DOHH2 (cell line): ENCODE data around the gene KCP.

Experiments
- H3F3A ChIP-seq: fragments of 200-600 bp; sonication (generic), shearing (Covaris generic); 2 replicates; pipeline ENCODE4 v1.6.0; 2016; ENCODE audit warnings: antibody characterized with exemption, mild to moderate bottlenecking; ENCODE audit not compliant: control insufficient read depth, insufficient read depth
- H3K27ac ChIP-seq: fragments of 200-600 bp; sonication (generic); 2 replicates; pipeline ENCODE4 v1.5.1; 2014; ENCODE audit warnings: low read depth, mild to moderate bottlenecking, low read length, moderate library complexity
- H3K27me3 ChIP-seq: fragments of 200-600 bp; sonication (generic); 2 replicates; pipeline ENCODE4 v1.6.1; 2014; ENCODE audit warnings: mild to moderate bottlenecking, low read length, mixed read lengths; ENCODE audit not compliant: control insufficient read depth
- H3K36me3 ChIP-seq: fragments of 200-600 bp; sonication (generic); 2 replicates; pipeline ENCODE4 v1.6.1; 2014; ENCODE audit warnings: mild to moderate bottlenecking, low read length, moderate library complexity, mixed read lengths; ENCODE audit not compliant: control insufficient read depth
- H3K4me1 ChIP-seq: fragments of 200-600 bp; sonication (generic); 2 replicates; pipeline ENCODE4 v1.6.1; 2014; ENCODE audit warnings: mild to moderate bottlenecking, low read length, mixed read lengths; ENCODE audit not compliant: control insufficient read depth
- H3K4me2 ChIP-seq: fragments of 200-600 bp; sonication (generic); 2 replicates; pipeline ENCODE4 v1.6.0; 2014; ENCODE audit warnings: mild to moderate bottlenecking, low read length, moderate library complexity
- H3K4me3 ChIP-seq: fragments of 200-600 bp; sonication (generic); 2 replicates; pipeline ENCODE4 v1.5.1; 2014; ENCODE audit warnings: mild to moderate bottlenecking, low read length, mixed read lengths
- H3K79me2 ChIP-seq: fragments of 200-600 bp; sonication (generic); 2 replicates; pipeline ENCODE4 v1.6.1; 2014; ENCODE audit warnings: mild to moderate bottlenecking, low read length, mixed read lengths; ENCODE audit not compliant: control insufficient read depth
- H3K9me2 ChIP-seq: fragments of 200-600 bp; sonication (generic); replicated peaks from 2 replicates; pipeline ENCODE4 v1.6.1; 2014; ENCODE audit warnings: mild to moderate bottlenecking, low read length, mixed read lengths; ENCODE audit not compliant: control insufficient read depth
- H3K9me3 ChIP-seq: fragments of 200-600 bp; sonication (generic); 2 replicates; pipeline ENCODE4 v1.6.1; 2014; ENCODE audit warnings: antibody characterized with exemption, low read length, mixed read lengths; ENCODE audit not compliant: control insufficient read depth, insufficient read depth
- H4K20me1 ChIP-seq: fragments of 200-600 bp; sonication (generic); 2 replicates; pipeline ENCODE4 v1.6.0; 2014; ENCODE audit warnings: low read depth, mild to moderate bottlenecking, antibody characterized with exemption, low read length, moderate library complexity; ENCODE audit not compliant: control insufficient read depth, insufficient read depth
- CTCF ChIP-seq: fragments of 200-600 bp; sonication (generic); IDR thresholded peaks from one replicate; pipeline ENCODE4 v1.5.1; 2014; ENCODE audit warnings: antibody characterized with exemption, mild to moderate bottlenecking, low read depth, low read length; ENCODE audit not compliant: poor library complexity, severe bottlenecking
- EZH2phosphoT487 ChIP-seq: fragments of 200-600 bp; sonication (generic); IDR thresholded peaks from 2 replicates; pipeline ENCODE4 v1.6.1; 2017; ENCODE audit warnings: borderline replicate concordance, mild to moderate bottlenecking, antibody characterized with exemption, low read length, moderate library complexity, mixed read lengths

KCP gene

GRCh38 chr7:128879939-128880746 is 30.4 kb downstream of the KCP start:
- Histone ChIP-seq H3K27me3 (no peaks in the 10 kb centered on the region), H3K9me2 (no peaks in the 10 kb centered on the region), H3K4me3 (no peak overlapping the region), H3K36me3 (no peaks in the 10 kb centered on the region), H3F3A (no peaks in the 10 kb centered on the region), H4K20me1 (no peaks in the 10 kb centered on the region), H3K9me3 (no peaks in the 10 kb centered on the region), H3K4me1 (peaks cover 9% of the 10 kb centered on the region), H3K79me2 (no peaks in the 10 kb centered on the region), H3K27ac (no peak overlapping the region), H3K4me2 (no peak overlapping the region)
- TF ChIP-seq CTCF = peak; percentile 45
- TF ChIP-seq EZH2phosphoT487 = no peak

GRCh38 chr7:128879461-128879938 is 31.0 kb downstream of the KCP start:
- H3K27me3 ChIP-seq = no peaks in the 10 kb centered on the region
- no peaks in the 10 kb centered on the region for H3K79me2 ChIP-seq
- H4K20me1 ChIP-seq = no peaks in the 10 kb centered on the region
- no peaks in the 10 kb centered on the region for H3K36me3 ChIP-seq
- H3K9me3 ChIP-seq = no peaks in the 10 kb centered on the region
- H3K4me1 ChIP-seq = peaks cover 9% of the 10 kb centered on the region
- no peak overlapping the region for H3K27ac ChIP-seq
- no peak overlapping the region for H3K4me3 ChIP-seq
- no peaks in the 10 kb centered on the region for H3F3A ChIP-seq
- no peak for TF ChIP-seq CTCF
- H3K4me2 ChIP-seq = no peak overlapping the region
- no peaks in the 10 kb centered on the region for H3K9me2 ChIP-seq

GRCh38 chr7:128878226-128879105 is 32.0 kb downstream of the KCP start:
- Histone ChIP-seq H3F3A (no peaks in the 10 kb centered on the region), H3K9me3 (no peaks in the 10 kb centered on the region), H3K36me3 (no peaks in the 10 kb centered on the region), H3K9me2 (no peaks in the 10 kb centered on the region), H3K4me1 (no peaks in the 10 kb centered on the region), H3K27me3 (no peaks in the 10 kb centered on the region), H3K79me2 (no peaks in the 10 kb centered on the region), H3K4me3 (no peak overlapping the region), H3K4me2 (no peak overlapping the region), H3K27ac (no peak overlapping the region), H4K20me1 (no peaks in the 10 kb centered on the region)
- no peak for TF ChIP-seq CTCF
- TF ChIP-seq EZH2phosphoT487 = no peak
